ENCODE data around the gene ZNF627. TPM values are rescaled to one million over a fixed set of nuclear protein-coding genes. Genes with fewer than 3 reads are reported as not detected.

ZNF627 gene
- total and polyA plus RNA-seq, 9 donors, result 14.4 to 31.5 (median 17.5) TPM

GRCh38 chr19:11587975-11588631 lies 9.2 kb upstream of the ZNF627 start:
- Histone ChIP-seq H3K36me3 (no peaks in the 10 kb centered on the region), H3K27me3 (no peaks in the 10 kb centered on the region), H3K4me3 (no peak overlapping the region), H3K4me1 (ENCODE audit: insufficient read depth) (no peaks in the 10 kb centered on the region), H3K9me3 (no peaks in the 10 kb centered on the region), H3K27ac (no peak overlapping the region)
- WGBS, 3 donors, result 61 to 73% (median 62%) methylated on average over 13 of the region's 13 CpGs
- intact Hi-C loops (cut with DNase I), result loop anchor here in 3 of 4 donors (5.0 to 10.0 kb wide), 3 partner anchors 91 to 293 kb away; partner anchors contain the start of gene TSPAN16 (in 1 of the 3)
- TF ChIP-seq POLR2A (IDR thresholded peaks at IDR 0.05) (no peak), CTCF (IDR thresholded peaks at IDR 0.05) (no peak), EP300 (IDR thresholded peaks at IDR 0.05) (no peak)
- DNase-seq, result no peak

GRCh38 chr19:11594084-11594483 lies 3.2 kb upstream of the ZNF627 start:
- Histone ChIP-seq H3K36me3 (no peaks in the 10 kb centered on the region), H3K27ac (no peak overlapping the region), H3K9me3 (no peaks in the 10 kb centered on the region), H3K4me3 (no peak overlapping the region), H3K27me3 (no peaks in the 10 kb centered on the region), H3K4me1 (ENCODE audit: insufficient read depth) (peaks cover 2% of the 10 kb centered on the region)
- intact Hi-C loops (cut with DNase I), result no loop called here
- 80 to 82% (median 82%) methylated on average over 4 of the region's 4 CpGs for WGBS, 3 donors
- TF ChIP-seq CTCF (IDR thresholded peaks at IDR 0.05), result no peak
- TF ChIP-seq EP300 (IDR thresholded peaks at IDR 0.05), result no peak
- no peak for TF ChIP-seq POLR2A (IDR thresholded peaks at IDR 0.05)
- no peak for DNase-seq

- no peak overlapping the region for H3K4me3 ChIP-seq
- H3K9me3 ChIP-seq, result no peaks in the 10 kb centered on the region
- intact Hi-C loops (cut with DNase I), result no loop called here
- peak overlapping the region in 1 of 2 donors; percentile 20 for H3K27ac ChIP-seq
- 88 to 93% (median 92%) methylated on average over 10 of the region's 10 CpGs for WGBS, 3 donors
- H3K36me3 ChIP-seq, result no peaks in the 10 kb centered on the region
- peak in 1 of 5 donors; percentile 37 for DNase-seq
- H3K27me3 ChIP-seq, result no peaks in the 10 kb centered on the region
- peaks cover 3% of the 10 kb centered on the region for H3K4me1 ChIP-seq (ENCODE audit: insufficient read depth)
- no peak for TF ChIP-seq CTCF (IDR thresholded peaks at IDR 0.05)
- no peak for TF ChIP-seq POLR2A (IDR thresholded peaks at IDR 0.05)
- TF ChIP-seq EP300 (IDR thresholded peaks at IDR 0.05), result no peak
Observed at GRCh38 chr19:11596156-11596555, 1.1 kb upstream of the ZNF627 start.

GRCh38 chr19:11598103-11598483 lies 810 bp downstream of the ZNF627 start:
- intact Hi-C loops (cut with DNase I), result no loop called here
- WGBS, 3 donors, result 45 to 54% (median 49%) methylated on average over 10 of the region's 10 CpGs
- no peaks in the 10 kb centered on the region for H3K9me3 ChIP-seq
- H3K4me3 ChIP-seq, result peak overlapping the region; percentile 99
- no peaks in the 10 kb centered on the region for H3K36me3 ChIP-seq
- DNase-seq, result no peak
- TF ChIP-seq EP300 (IDR thresholded peaks at IDR 0.05), result no peak
- TF ChIP-seq POLR2A (IDR thresholded peaks at IDR 0.05), result no peak
- TF ChIP-seq CTCF (IDR thresholded peaks at IDR 0.05), result no peak
- H3K4me1 ChIP-seq (ENCODE audit: insufficient read depth), result peaks cover 7% of the 10 kb centered on the region
- H3K27ac ChIP-seq, result peak overlapping the region in 1 of 2 donors; percentile 84
- H3K27me3 ChIP-seq, result no peaks in the 10 kb centered on the region

All from ovary (tissue), 9 donors.